ENCODE measurements around the gene CEBPZ.

DNA sequence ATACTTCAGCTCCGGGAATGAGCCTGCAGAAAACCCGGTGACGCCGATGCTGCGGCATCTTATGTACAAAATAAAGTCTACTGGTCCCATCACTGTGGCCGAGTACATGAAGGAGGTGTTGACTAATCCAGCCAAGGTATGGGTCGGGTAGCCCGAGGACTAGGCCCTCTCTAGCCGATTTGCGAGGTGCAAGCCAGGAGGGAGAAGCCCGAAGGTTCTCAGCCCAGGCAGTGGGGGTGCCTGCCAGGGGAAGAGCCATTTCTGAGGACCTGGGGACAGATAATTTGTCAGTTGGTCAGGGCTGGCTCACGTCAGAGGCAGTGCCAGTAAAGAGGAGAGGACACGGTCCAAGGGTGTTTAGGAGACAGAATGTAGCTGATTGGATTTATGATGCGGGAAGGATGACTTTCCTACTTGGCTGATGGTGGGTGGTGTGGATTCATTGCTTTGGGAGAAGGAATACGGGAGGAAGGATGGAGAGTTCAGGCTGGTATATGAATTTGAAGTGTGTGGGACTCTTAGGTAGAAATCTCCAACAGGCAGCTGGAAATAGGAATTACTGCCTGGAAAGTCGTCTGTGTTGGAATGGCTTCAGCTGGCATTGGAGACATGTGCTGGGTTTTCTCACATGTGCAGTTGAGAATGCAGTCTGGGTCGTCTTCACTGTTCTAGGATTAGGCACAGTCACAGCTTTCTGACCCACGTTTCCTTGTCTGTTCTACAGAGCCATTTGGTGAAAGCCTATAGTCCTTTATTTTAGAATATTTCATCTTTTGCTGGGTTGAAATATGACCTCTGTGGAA is 936 bp upstream of the CEBPZ start:
- TF ChIP-seq EZH2 (IDR thresholded peaks at IDR 0.05; ENCODE audit: borderline replicate concordance, insufficient read depth, low read depth, low read length, poor library complexity, severe bottlenecking) = no peak
- TF ChIP-seq, protein P1, sequence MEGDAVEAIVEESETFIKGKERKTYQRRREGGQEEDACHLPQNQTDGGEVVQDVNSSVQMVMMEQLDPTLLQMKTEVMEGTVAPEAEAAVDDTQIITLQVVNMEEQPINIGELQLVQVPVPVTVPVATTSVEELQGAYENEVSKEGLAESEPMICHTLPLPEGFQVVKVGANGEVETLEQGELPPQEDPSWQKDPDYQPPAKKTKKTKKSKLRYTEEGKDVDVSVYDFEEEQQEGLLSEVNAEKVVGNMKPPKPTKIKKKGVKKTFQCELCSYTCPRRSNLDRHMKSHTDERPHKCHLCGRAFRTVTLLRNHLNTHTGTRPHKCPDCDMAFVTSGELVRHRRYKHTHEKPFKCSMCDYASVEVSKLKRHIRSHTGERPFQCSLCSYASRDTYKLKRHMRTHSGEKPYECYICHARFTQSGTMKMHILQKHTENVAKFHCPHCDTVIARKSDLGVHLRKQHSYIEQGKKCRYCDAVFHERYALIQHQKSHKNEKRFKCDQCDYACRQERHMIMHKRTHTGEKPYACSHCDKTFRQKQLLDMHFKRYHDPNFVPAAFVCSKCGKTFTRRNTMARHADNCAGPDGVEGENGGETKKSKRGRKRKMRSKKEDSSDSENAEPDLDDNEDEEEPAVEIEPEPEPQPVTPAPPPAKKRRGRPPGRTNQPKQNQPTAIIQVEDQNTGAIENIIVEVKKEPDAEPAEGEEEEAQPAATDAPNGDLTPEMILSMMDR (IDR thresholded peaks at IDR 0.05) = no peak
